ENCODE results near the gene TMEM178B. TPM values are rescaled to one million over a fixed set of nuclear protein-coding genes. Genes with fewer than 3 reads are reported as not detected.
"Not testable (repeated sequence)": the region's sequence is repeated elsewhere in the genome, so short reads cannot be mapped to it uniquely, and the experiment has no call there.

TMEM178B gene
- total RNA-seq, 1 donor from 2014 or later, result 0.68 TPM

- peaks cover 12% of the 10 kb centered on the region for H3K4me1 Mint-ChIP-seq
- intact Hi-C loops (cut with micrococcal nuclease), result no loop called here
- H3K4me3 Mint-ChIP-seq, result no peak overlapping the region
- H3K9me3 Mint-ChIP-seq, result no peaks in the 10 kb centered on the region
- peaks cover 12% of the 10 kb centered on the region for H3K27me3 Mint-ChIP-seq
- no peak for DNase-seq
- peaks cover 1% of the 10 kb centered on the region for H3K36me3 Mint-ChIP-seq (ENCODE audit: low read depth)
- no peak overlapping the region for H3K27ac Mint-ChIP-seq
Measured at GRCh38 chr7:141057788-141058187, 16.1 kb upstream of the TMEM178B start.

DNA sequence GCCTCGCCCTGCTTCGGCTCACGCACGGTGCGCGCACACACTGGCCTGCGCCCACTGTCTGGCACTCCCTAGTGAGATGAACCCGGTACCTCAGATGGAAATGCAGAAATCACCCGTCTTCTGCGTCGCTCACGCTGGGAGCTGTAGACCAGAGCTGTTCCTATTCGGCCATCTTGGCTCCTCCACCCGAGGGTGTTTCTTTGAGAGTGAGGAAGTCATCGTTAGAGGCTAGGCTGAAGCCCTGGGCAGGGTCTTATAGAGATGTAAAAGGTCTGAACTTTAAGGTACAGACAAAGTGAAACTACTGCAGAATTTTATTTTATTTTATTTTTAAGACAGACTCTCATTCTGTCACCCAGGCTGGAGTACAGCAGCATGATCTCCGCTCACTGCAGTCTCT lies 6.0 kb upstream of the TMEM178B start:
- Mint-ChIP-seq H3K27me3 (peaks cover 39% of the 10 kb centered on the region), H3K4me1 (peaks cover 17% of the 10 kb centered on the region)
- DNase-seq; H3K4me3 Mint-ChIP-seq; H3K9me3 Mint-ChIP-seq; intact Hi-C loops (cut with micrococcal nuclease); H3K27ac Mint-ChIP-seq; H3K36me3 Mint-ChIP-seq (ENCODE audit: low read depth): not testable (repeated sequence)

DNA sequence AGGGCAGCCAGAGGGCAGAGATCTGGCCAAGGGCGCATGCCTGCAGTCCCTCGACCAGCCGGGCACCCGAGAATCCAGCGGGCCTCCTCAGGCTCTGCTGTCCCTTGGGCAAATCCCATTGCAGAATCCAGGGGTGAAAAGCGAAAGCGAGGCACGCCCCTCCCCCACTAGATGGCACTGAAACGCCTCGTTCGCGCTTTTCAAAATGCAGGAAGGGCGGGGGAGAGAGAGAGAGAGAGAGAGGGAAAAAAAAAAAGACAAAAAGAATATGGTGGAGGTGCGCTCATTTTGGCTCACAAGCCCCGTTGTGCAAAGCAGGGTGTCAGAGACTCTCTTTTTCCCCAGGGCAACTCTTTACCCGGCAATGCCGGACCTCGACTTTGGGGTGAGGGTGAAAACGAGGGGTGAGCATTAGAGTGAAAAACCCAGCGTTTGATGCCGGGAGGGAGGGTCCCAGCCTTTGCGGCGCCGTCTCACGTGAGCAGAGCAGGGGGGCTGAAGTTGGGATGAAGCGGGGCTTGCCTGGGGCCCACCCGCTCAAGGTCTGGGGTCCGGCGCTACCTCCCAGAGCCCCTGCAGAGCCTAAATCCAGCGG lies 2.5 kb upstream of the TMEM178B start:
- Mint-ChIP-seq H3K27me3 (peaks cover 43% of the 10 kb centered on the region), H3K27ac (no peak overlapping the region), H3K9me3 (no peaks in the 10 kb centered on the region), H3K4me3 (peak overlapping the region; percentile 83), H3K36me3 (ENCODE audit: low read depth) (no peaks in the 10 kb centered on the region), H3K4me1 (peaks cover 19% of the 10 kb centered on the region)
- intact Hi-C loops (cut with micrococcal nuclease), result loop anchor here (2.0 to 10.0 kb wide), 4 partner anchors 19 to 663 kb away; partner anchors contain the start of gene SSBP1
- DNase-seq, result peak; percentile 87

- H3K4me1 Mint-ChIP-seq, result peaks cover 19% of the 10 kb centered on the region
- H3K4me3 Mint-ChIP-seq, result peak overlapping the region; percentile 83
- H3K27ac Mint-ChIP-seq, result no peak overlapping the region
- intact Hi-C loops (cut with micrococcal nuclease), result loop anchor here (2.0 to 10.0 kb wide), 5 partner anchors 19 to 663 kb away; partner anchors contain the start of genes MRPS33 and SSBP1
- H3K36me3 Mint-ChIP-seq (ENCODE audit: low read depth), result no peaks in the 10 kb centered on the region
- peaks cover 43% of the 10 kb centered on the region for H3K27me3 Mint-ChIP-seq
- no peaks in the 10 kb centered on the region for H3K9me3 Mint-ChIP-seq
- peak; percentile 60 for DNase-seq
Measured at GRCh38 chr7:141071855-141072547, 1.9 kb upstream of the TMEM178B start.

GRCh38 chr7:141072548-141073172 lies 1.2 kb upstream of the TMEM178B start:
- DNase-seq, result peak; percentile 82
- Mint-ChIP-seq H3K36me3 (ENCODE audit: low read depth) (no peaks in the 10 kb centered on the region), H3K27ac (no peak overlapping the region), H3K27me3 (peaks cover 43% of the 10 kb centered on the region), H3K4me1 (peaks cover 19% of the 10 kb centered on the region), H3K4me3 (peak overlapping the region; percentile 83), H3K9me3 (no peaks in the 10 kb centered on the region)
- intact Hi-C loops (cut with micrococcal nuclease), result loop anchor here (2.0 to 10.0 kb wide), 3 partner anchors 58 to 662 kb away; partner anchors contain the start of genes MRPS33 and SSBP1

DNA sequence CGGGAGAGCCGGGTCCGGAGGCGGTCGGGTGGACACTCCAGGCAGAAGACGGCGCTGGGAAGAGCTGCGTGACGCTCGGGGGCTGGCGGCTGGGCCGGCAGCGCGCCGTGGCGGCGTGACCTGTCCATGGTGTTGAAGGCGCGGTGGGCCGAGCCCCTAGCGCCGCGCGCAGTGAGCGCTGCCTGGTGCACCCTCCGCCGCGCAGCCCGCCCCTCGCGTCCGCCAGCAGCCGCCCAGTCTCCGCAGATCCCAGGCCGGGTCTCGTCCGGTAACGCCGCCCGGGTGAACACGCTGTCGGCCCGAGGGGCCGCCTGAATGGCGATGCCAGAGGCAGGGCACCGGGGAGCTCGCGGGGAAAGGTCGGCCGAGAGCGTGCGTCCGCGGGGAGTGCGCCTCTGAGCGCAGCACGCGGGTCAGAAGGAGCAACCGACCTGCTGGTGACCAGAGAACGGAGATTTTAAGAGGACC lies 657 bp upstream of the TMEM178B start:
- peaks cover 19% of the 10 kb centered on the region for H3K4me1 Mint-ChIP-seq
- H3K27me3 Mint-ChIP-seq, result peaks cover 42% of the 10 kb centered on the region
- no peaks in the 10 kb centered on the region for H3K36me3 Mint-ChIP-seq (ENCODE audit: low read depth)
- H3K4me3 Mint-ChIP-seq, result peak overlapping the region; percentile 83
- intact Hi-C loops (cut with micrococcal nuclease), result loop anchor here (2.0 to 10.0 kb wide), 3 partner anchors 58 to 662 kb away; partner anchors contain the start of genes MRPS33 and SSBP1
- peak; percentile 78 for DNase-seq
- H3K27ac Mint-ChIP-seq, result no peak overlapping the region
- H3K9me3 Mint-ChIP-seq, result no peaks in the 10 kb centered on the region

DNA sequence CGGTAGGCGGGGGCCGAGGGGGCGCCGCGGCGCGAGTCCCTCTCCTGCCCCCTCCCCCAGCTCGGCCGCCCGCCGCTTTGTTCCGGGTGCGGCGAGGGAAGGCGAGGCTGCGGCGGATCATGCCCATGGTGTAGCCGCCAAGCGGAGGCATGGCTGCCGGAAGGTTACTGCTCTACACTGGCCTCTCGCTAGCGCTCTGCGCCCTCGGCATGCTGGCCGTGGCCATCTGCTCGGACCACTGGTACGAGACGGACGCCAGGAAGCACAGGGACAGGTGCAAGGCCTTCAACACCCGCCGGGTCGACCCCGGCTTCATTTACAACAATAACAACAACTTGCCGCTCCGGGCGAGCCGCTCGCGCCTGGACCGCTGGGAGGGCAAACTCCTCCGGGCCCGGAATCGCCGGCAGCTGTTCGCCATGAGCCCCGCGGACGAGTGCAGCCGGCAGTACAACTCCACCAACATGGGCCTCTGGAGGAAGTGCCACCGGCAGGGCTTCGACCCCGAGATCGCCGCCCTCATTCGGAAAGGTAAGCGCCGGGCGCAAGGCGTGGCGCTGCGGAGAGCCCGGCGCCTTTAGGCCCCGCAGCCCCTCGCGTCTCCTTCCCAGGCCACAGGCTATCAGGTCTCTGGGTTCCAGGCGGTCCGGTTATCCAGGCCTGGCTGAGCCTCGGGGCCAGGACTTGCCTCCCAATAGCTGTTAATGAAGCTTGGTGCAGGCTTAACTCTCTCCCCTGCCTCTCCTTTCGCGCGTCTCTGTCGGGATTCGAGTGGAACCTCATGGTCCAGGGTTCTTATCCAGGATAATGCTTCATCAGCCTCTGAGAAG lies 513 bp downstream of the TMEM178B start:
- Mint-ChIP-seq H3K27ac (no peak overlapping the region), H3K27me3 (peaks cover 36% of the 10 kb centered on the region), H3K36me3 (ENCODE audit: low read depth) (no peaks in the 10 kb centered on the region), H3K9me3 (no peaks in the 10 kb centered on the region), H3K4me1 (peaks cover 19% of the 10 kb centered on the region), H3K4me3 (peak overlapping the region; percentile 73)
- DNase-seq, result peak; percentile 79
- intact Hi-C loops (cut with micrococcal nuclease), result loop anchor here (5.0 to 10.0 kb wide), 2 partner anchors 578 to 660 kb away; partner anchors contain the start of gene SSBP1

GRCh38 chr7:141074997-141075396 lies 1.1 kb downstream of the TMEM178B start:
- Mint-ChIP-seq H3K27me3 (peaks cover 31% of the 10 kb centered on the region), H3K4me1 (peaks cover 19% of the 10 kb centered on the region), H3K27ac (no peak overlapping the region), H3K4me3 (peak overlapping the region; percentile 73), H3K36me3 (ENCODE audit: low read depth) (no peaks in the 10 kb centered on the region), H3K9me3 (no peaks in the 10 kb centered on the region)
- DNase-seq, result no peak
- intact Hi-C loops (cut with micrococcal nuclease), result loop anchor here (5.0 to 10.0 kb wide), 2 partner anchors 577 to 660 kb away; partner anchors contain the start of gene SSBP1

GRCh38 chr7:141076377-141076776 lies 2.5 kb downstream of the TMEM178B start:
- no peak overlapping the region for H3K27ac Mint-ChIP-seq
- DNase-seq, result no peak
- intact Hi-C loops (cut with micrococcal nuclease), result loop anchor here (10.0 kb wide), 1 partner anchor 658 kb away; the partner anchor contains the start of gene SSBP1
- no peak overlapping the region for H3K4me3 Mint-ChIP-seq
- H3K36me3 Mint-ChIP-seq (ENCODE audit: low read depth), result no peaks in the 10 kb centered on the region
- peaks cover 18% of the 10 kb centered on the region for H3K27me3 Mint-ChIP-seq
- peaks cover 13% of the 10 kb centered on the region for H3K4me1 Mint-ChIP-seq
- H3K9me3 Mint-ChIP-seq, result no peaks in the 10 kb centered on the region

GRCh38 chr7:141079219-141079618 lies 5.4 kb downstream of the TMEM178B start:
- H3K27ac Mint-ChIP-seq, result no peak overlapping the region
- peaks cover 2% of the 10 kb centered on the region for H3K4me1 Mint-ChIP-seq
- H3K9me3 Mint-ChIP-seq, result no peaks in the 10 kb centered on the region
- H3K4me3 Mint-ChIP-seq, result no peak overlapping the region
- intact Hi-C loops (cut with micrococcal nuclease), result loop anchor here (10.0 kb wide), 1 partner anchor 656 kb away; the partner anchor contains the start of gene SSBP1
- DNase-seq, result no peak
- peaks cover 14% of the 10 kb centered on the region for H3K27me3 Mint-ChIP-seq
- no peaks in the 10 kb centered on the region for H3K36me3 Mint-ChIP-seq (ENCODE audit: low read depth)

DNA sequence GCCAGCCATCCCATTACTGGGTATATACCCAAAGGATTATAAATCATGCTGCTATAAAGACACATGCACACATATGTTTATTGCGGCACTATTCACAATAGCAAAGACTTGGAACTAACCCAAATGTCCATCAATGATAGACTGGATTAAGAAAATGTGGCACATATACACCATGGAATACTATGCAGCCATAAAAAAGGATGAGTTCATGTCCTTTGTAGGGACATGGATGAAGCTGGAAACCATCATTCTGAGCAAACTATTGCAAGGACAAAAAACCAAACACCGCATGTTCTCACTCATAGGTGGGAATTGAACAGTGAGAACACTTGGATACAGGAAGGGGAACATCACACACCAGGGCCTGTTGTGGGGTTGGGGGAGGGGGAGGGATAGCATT lies 15.6 kb downstream of the TMEM178B start:
- H3K4me1 Mint-ChIP-seq; H3K9me3 Mint-ChIP-seq; H3K27ac Mint-ChIP-seq; intact Hi-C loops (cut with micrococcal nuclease); H3K4me3 Mint-ChIP-seq; H3K27me3 Mint-ChIP-seq; H3K36me3 Mint-ChIP-seq (ENCODE audit: low read depth); DNase-seq: not testable (repeated sequence)

DNA sequence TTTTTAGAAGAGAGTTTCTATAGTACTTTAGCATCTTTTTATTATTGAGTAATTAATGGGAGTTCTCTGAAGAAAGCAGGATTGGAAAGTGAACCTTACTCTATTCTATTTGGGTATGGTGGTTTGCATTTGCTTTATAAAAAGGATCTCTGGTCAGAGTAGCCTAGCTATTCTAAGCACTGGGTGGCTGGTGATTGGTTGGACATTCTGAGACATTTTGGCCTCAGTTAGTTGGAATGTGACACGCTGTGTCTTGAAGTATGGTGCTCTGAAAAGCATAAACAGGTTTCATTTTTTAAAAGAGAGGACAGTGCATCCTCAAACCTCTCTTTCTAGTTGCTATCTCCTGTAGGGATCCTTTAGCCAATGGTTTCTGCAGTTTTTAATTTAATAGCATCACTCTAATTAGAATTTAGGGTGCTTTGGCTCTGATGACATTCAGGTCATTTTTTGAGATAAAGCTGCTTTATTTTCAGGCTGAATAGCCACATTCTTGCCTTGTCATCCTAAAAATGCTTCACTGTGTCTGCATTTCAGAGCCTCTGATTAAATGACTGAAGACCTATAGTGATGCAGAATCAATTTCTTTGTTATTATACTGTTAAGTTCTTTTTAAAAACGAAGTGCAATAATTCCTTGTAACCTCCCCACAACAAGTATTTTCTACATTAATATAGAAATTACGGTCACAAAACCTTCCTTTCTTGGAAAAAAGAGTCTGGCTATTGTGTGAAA lies 20.6 kb downstream of the TMEM178B start:
- H3K9me3 Mint-ChIP-seq, result no peaks in the 10 kb centered on the region
- no peak for DNase-seq
- no peaks in the 10 kb centered on the region for H3K36me3 Mint-ChIP-seq (ENCODE audit: low read depth)
- no peak overlapping the region for H3K27ac Mint-ChIP-seq
- no peaks in the 10 kb centered on the region for H3K27me3 Mint-ChIP-seq
- no peaks in the 10 kb centered on the region for H3K4me1 Mint-ChIP-seq
- no peak overlapping the region for H3K4me3 Mint-ChIP-seq
- intact Hi-C loops (cut with micrococcal nuclease), result no loop called here

Measured in activated CD4-positive, alpha-beta T cell treated with anti-CD3 and anti-CD28 coated beads, Interleukin-2, amount 10 ng/mL, durations not matched to agents 24 days and 14 days (primary cell).